AG09309 (cell line): ENCODE measurements around the gene PRKCA.

ENCODE experiments used
- DNase-seq: peaks from one replicate; pipeline ENCODE4 v3.0.0-alpha.2; 2010; ENCODE audit warnings: low read depth
- H3K4me3 ChIP-seq: 2 replicates; pipeline ENCODE4 v1.5.1; 2011; ENCODE audit warnings: mild to moderate bottlenecking, low read depth, low read length, moderate library complexity; ENCODE audit not compliant: control insufficient read depth
- TF ChIP-seq, protein P1 (sequence below): IDR thresholded peaks from 2 replicates; pipeline ENCODE4 v1.5.1; 2011; ENCODE audit warnings: mild to moderate bottlenecking, low read depth, low read length, inconsistent platforms; ENCODE audit not compliant: insufficient read depth, control insufficient read depth; ENCODE audit errors: missing control alignments

The PRKCA gene

DNA sequence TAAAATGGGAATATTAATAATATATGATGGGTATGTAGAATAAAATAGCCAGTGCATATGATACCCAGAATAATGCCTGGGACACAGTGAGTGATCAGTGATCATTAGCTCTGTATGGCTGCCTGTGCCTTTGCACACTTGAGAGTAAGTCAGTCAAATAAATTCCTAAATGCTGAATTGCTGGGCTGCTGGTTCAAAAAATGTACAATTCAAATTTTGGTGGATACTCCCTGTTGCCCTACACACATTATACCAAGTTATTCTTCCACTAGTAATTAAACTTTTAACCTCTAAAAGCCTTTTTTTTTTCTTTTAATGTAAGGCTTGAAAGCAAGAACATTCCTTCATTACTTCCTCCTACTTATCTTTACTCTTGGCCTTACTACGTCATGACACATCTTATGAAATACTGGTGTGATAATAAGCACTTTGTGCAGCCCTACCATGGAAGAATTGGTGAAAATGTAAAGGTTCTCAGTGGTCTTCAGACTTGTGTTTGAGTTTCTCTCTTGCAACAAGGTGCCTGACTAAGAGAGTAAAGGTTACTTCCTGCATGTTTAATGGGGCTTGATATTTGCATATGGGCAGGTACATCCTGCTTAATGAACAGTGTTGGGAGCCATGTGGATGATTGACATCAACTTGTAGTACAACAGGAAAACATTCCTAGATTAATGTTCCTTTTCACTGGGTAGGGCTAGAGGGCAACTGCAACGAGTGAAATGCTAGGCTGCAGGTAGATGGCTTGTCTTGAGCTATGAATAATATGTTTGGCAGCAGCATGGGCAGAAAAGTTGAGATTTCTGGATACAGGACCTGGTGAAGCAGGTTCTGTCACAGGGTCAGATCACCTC, 84.3 kb downstream of the PRKCA start:
- TF ChIP-seq, protein P1, sequence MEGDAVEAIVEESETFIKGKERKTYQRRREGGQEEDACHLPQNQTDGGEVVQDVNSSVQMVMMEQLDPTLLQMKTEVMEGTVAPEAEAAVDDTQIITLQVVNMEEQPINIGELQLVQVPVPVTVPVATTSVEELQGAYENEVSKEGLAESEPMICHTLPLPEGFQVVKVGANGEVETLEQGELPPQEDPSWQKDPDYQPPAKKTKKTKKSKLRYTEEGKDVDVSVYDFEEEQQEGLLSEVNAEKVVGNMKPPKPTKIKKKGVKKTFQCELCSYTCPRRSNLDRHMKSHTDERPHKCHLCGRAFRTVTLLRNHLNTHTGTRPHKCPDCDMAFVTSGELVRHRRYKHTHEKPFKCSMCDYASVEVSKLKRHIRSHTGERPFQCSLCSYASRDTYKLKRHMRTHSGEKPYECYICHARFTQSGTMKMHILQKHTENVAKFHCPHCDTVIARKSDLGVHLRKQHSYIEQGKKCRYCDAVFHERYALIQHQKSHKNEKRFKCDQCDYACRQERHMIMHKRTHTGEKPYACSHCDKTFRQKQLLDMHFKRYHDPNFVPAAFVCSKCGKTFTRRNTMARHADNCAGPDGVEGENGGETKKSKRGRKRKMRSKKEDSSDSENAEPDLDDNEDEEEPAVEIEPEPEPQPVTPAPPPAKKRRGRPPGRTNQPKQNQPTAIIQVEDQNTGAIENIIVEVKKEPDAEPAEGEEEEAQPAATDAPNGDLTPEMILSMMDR = no peak
- H3K4me3 ChIP-seq = no peak overlapping the region
- DNase-seq = no peak

DNA sequence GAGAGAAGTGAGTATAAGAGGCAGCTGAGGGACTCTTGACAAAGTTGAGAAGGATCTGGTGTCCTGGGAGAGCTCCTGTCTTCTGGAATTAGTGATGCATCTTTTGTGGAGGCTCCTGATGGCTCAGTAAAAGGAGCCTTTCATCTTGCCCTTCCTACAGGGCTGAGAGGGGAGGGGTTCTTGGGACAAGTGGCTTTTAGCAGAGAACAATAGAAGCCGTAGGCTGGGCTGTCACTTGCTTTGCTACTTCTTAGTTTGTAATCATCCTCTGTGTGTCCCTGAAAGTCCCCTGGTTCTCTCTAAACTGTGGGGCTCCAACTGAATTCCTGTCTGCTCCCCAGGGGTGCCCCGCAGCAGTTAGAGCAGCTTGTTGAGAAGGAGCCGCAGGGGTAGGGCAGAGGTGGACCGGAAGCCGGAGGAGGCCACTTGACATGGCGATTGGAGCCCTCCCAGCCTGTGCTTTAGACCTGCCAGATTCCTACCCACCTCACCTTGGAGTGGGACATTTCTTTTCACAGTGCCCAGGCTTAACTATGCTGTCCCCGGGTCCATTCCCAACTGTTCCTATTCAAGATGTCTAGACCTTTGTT, 85.1 kb downstream of the PRKCA start:
- H3K4me3 ChIP-seq = no peak overlapping the region
- TF ChIP-seq, protein P1 = no peak
- no peak for DNase-seq

DNA sequence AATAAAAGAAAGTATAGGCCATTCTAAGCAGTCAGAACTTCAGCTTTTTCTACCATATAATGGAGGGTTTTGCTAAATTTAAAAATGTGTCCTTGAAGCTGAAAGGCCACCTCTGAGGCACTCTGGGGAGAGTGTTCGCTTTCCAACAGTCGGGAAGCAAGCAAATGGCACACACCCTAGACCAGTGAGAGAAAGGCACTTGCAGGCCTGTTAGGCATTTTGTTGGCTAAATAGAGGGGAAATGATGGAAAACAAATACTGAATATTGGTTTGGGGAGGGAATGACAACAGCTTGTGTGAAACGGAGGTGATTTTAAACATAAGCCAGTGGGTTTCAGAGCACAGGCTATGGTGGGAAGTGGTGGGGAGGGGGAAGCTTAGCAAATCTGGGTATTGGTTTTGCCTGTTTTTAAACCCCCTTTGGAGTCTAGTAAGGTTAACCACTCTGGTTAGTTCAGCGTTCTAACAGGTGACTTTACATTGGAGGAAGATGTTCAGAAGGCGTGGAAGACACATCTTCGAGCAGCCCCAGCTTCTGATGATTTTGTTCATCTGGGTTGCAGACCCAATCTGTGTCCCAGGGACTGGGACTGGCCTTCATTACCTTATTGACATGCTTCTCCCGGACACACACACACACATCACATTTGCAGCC, 90.5 kb downstream of the PRKCA start:
- DNase-seq = no peak
- H3K4me3 ChIP-seq = no peak overlapping the region

DNA sequence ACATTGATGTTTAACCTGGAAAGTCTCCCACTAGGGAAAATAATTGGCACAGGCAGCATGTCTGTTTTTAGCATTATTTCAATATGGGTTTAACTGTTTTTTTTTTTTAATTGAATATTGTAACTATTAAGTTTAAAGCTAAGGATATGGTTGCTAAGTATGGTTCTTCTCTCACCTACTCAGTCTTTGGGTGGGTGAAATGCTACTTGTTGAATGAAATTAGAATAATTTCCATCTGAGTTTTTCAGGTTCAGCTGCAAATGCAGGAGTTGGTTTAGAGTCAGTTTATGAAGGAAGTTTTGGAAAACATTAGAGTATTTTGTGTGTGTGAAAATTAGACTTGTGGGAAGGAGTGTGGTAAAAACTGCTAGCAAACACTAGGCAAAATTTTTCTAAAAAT, 93.5 kb downstream of the PRKCA start:
- TF ChIP-seq, protein P1 = no peak
- no peak overlapping the region for H3K4me3 ChIP-seq
- no peak for DNase-seq

More for the DNA sequence above, 90.5 kb downstream of the PRKCA start:
- TF ChIP-seq, protein P1 = no peak

DNA sequence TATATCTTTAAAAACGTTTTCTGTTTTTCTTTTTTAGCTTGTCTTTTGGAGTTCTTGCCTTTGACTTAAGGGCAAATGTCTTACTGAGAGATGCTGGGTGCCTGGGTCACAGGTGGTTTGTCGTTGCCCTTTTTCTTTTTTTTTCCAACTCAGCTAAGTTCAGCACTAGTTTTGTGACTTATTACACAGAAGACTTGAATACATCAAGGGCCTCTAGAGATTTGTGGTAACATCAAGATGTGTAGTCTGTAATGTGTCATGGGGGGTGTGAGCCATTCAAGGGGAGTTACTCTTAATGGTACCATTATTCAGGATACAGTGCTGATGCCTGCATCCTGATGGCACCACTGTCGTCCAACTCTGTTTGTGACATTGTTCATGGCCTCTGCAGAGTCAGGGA, 95.1 kb downstream of the PRKCA start:
- no peak overlapping the region for H3K4me3 ChIP-seq
- TF ChIP-seq, protein P1 = no peak
- no peak for DNase-seq

DNA sequence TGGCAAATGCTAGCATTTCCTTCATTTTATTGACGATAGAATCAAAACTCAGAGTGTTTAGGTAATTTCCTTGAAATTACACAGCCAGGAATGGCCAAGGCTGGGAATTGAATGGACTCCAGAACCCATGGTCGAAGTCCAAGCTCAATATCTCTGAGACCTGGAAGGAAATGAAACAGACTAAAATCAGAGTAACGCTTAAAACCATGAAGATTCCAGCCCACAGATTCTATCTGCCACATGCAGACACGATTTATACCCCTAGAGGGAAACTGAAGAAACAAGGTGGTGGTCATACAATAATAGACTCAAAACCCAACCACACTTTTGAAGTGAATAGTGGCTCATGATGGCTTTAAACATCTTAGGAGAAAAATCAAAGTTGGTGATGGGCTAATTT, 95.6 kb downstream of the PRKCA start:
- no peak overlapping the region for H3K4me3 ChIP-seq
- TF ChIP-seq, protein P1 = no peak
- no peak for DNase-seq
